B cell (primary cell): Measurements from ENCODE around the gene C19orf53. TPM values are rescaled to one million over a fixed set of nuclear protein-coding genes. Genes with fewer than 3 reads are reported as not detected.

ENCODE experiments used
- ATAC-seq: fragments of 200-7000 bp; cut with Tn5 transposase; one replicate; pipeline ENCODE4 v1.10.0; 2021; ENCODE audit warnings: low read depth, mild to moderate bottlenecking, moderate number of reproducible peaks, moderate library complexity
- CTCF ChIA-PET: fragments of 350-600 bp; sonication (Branson Sonifier 250); formaldehyde crosslinking; loops from one replicate; lab custom pipeline; 2021; ENCODE audit warnings: antibody characterized with exemption, inconsistent platforms; lab: Charles Lee
- POLR2A ChIA-PET: fragments of 350-600 bp; sonication (Branson Sonifier 250); formaldehyde crosslinking; loops from one replicate; lab custom pipeline; 2021; ENCODE audit warnings: antibody characterized with exemption; lab: Charles Lee
- DNase-seq: peaks from one replicate; pipeline ENCODE4 v3.0.0; 2013
- H2AFZ ChIP-seq: 2 replicates; pipeline ENCODE4 v1.6.1; 2012; ENCODE audit warnings: mild to moderate bottlenecking, low read depth, low read length; ENCODE audit not compliant: insufficient read depth, poor library complexity, severe bottlenecking
- H3K27ac ChIP-seq, 2 donors: 1 replicate in 1 of 2; 2 replicates in 1 of 2; pipeline ENCODE4 v1.5.1; 2012 to 2013; ENCODE audit warnings: low read length in 2 of 2, mild to moderate bottlenecking in 2 of 2, moderate library complexity in 1 of 2
- H3K27me3 ChIP-seq, 4 experiments: fragments of 200-600 bp in 1 of 4; sonication (generic) in 1 of 4; replicated peaks in 1 of 4; 1 replicate in 2 of 4; 2 replicates in 2 of 4; pipeline versions ENCODE4 v1.6.1 to v1.7.0; 2013 to 2016; ENCODE audit warnings: low read length in 3 of 4, mild to moderate bottlenecking in 2 of 4, mixed read lengths in 1 of 4, moderate library complexity in 1 of 4; ENCODE audit not compliant: insufficient read depth in 4 of 4, control insufficient read depth in 3 of 4; ENCODE audit errors: control extremely low read depth in 1 of 4
- H3K36me3 ChIP-seq, 2 experiments: replicated peaks in 1 of 2; 1 replicate in 1 of 2; 2 replicates in 1 of 2; pipeline versions ENCODE4 v1.6.1 to v1.7.1; 2013; ENCODE audit warnings: low read length in 1 of 2; ENCODE audit not compliant: insufficient read depth in 2 of 2, control insufficient read depth in 1 of 2; ENCODE audit errors: control extremely low read depth in 1 of 2, extremely low read depth in 1 of 2
- H3K4me1 ChIP-seq, 2 donors: fragments of 200-600 bp in 1 of 2; sonication (generic) in 1 of 2; 1 replicate in 1 of 2; 2 replicates in 1 of 2; pipeline versions ENCODE4 v1.5.1 to v1.6.1; 2013 to 2017; ENCODE audit warnings: low read length in 2 of 2; ENCODE audit not compliant: control insufficient read depth in 2 of 2, insufficient read depth in 2 of 2
- H3K4me2 ChIP-seq: replicated peaks from 2 replicates; pipeline ENCODE3; 2012; ENCODE audit warnings: mild to moderate bottlenecking, low read depth, low read length; ENCODE audit not compliant: poor library complexity, severe bottlenecking
- H3K4me3 ChIP-seq, 5 experiments: fragments of 200-600 bp in 1 of 5; sonication (generic) in 1 of 5; 1 replicate in 3 of 5; 2 replicates in 2 of 5; pipeline versions ENCODE4 v1.5.1 to v1.7.0; 2011 to 2016; ENCODE audit warnings: low read length in 4 of 5, mild to moderate bottlenecking in 4 of 5, low read depth in 2 of 5, control low read depth in 1 of 5, moderate library complexity in 1 of 5; ENCODE audit not compliant: insufficient read depth in 1 of 5; ENCODE audit errors: control extremely low read depth in 1 of 5, extremely low read depth in 1 of 5
- H3K79me2 ChIP-seq: fragments of 200-600 bp; sonication (generic); one replicate; pipeline ENCODE4 v1.6.0; 2016; ENCODE audit warnings: low read length; ENCODE audit not compliant: control insufficient read depth, insufficient read depth
- H3K9ac ChIP-seq: fragments of 200-600 bp; sonication (generic); 2 replicates; pipeline ENCODE4 v1.6.1; 2017; ENCODE audit warnings: mild to moderate bottlenecking, low read length, moderate library complexity
- H3K9me3 ChIP-seq, 3 donors: one replicate each; pipeline versions ENCODE4 v1.6.1 to v1.7.1; 2013; ENCODE audit warnings: low read length in 2 of 3; ENCODE audit not compliant: control insufficient read depth in 2 of 3, insufficient read depth in 1 of 3; ENCODE audit errors: control extremely low read depth in 1 of 3
- H4K20me1 ChIP-seq: 2 replicates; pipeline ENCODE4 v1.6.0; 2012; ENCODE audit warnings: mild to moderate bottlenecking, low read length; ENCODE audit not compliant: insufficient read depth, control insufficient read depth, poor library complexity, severe bottlenecking
- H3K27ac Mint-ChIP-seq: one replicate; pipeline ENCODE4 v1.8.0; 2021; ENCODE audit warnings: mixed read lengths
- H3K27me3 Mint-ChIP-seq: one replicate; pipeline ENCODE4 v1.8.0; 2021; ENCODE audit warnings: mixed read lengths
- H3K4me1 Mint-ChIP-seq: one replicate; pipeline ENCODE4 v1.8.0; 2021; ENCODE audit warnings: mixed read lengths
- H3K4me3 Mint-ChIP-seq: one replicate; pipeline ENCODE4 v1.8.0; 2021; ENCODE audit warnings: mixed read lengths
- H3K9me3 Mint-ChIP-seq: one replicate; pipeline ENCODE4 v1.8.0; 2022; ENCODE audit warnings: mixed read lengths; ENCODE audit not compliant: insufficient read depth
- CTCF ChIP-seq: fragments of 200-600 bp; IDR thresholded peaks from one replicate; pipeline ENCODE4 v1.8.0; 2022; ENCODE audit warnings: antibody characterized with exemption, mild to moderate bottlenecking
- EZH2 ChIP-seq: IDR thresholded peaks from 2 replicates; pipeline ENCODE4 v1.6.1; 2012; ENCODE audit warnings: borderline replicate concordance, low read depth, mild to moderate bottlenecking, moderate library complexity, low read length; ENCODE audit not compliant: insufficient read depth, poor library complexity, severe bottlenecking
- WGBS: methylation state at CpG from one replicate; pipeline ENCODE4 v1.1.5; 2013; ENCODE audit warnings: missing lambda C conversion rate; ENCODE audit not compliant: insufficient coverage; 5-methylcytosine and 5-hydroxymethylcytosine counted together
- intact Hi-C: fragments of 100-400 bp; cut with micrococcal nuclease; formaldehyde crosslinking; loops from one replicate; pipeline ENCODE4 v1.10.0; 2022
- polyA plus RNA-seq: library from polyadenylated mRNA; depleted of rRNA; stranded (reverse); fragments of >200 nt; gene quantifications from 2 replicates; pipeline ENCODE4 v1.2.3, GENCODE V29; 2012
- total RNA-seq, 2 donors: library from RNA; stranded (reverse); fragments of 120-200 nt in 1 of 2; gene quantifications; 1 replicate in 1 of 2; 2 replicates in 1 of 2; pipeline versions ENCODE4 v1.2.3 to v1.2.4, GENCODE V29; 2013 to 2022

Gene C19orf53
- total and polyA plus RNA-seq, 2 donors (not counting 1 experiment from before 2014, with no cell fraction given): 62.5 to 110 TPM

GRCh38 chr19:13762635-13763235 lies 11.5 kb upstream of the C19orf53 start:
- DNase-seq: no peak
- Mint-ChIP-seq H3K4me1 (peaks cover 17% of the 10 kb centered on the region), H3K4me3 (no peak overlapping the region), H3K27ac (no peak overlapping the region), H3K27me3 (no peaks in the 10 kb centered on the region), H3K9me3 (no peaks in the 10 kb centered on the region)
- Histone ChIP-seq H3K27ac (no peak overlapping the region), H3K4me2 (no peak overlapping the region), H3K9me3 (no peaks in the 10 kb centered on the region), H2AFZ (no peak overlapping the region), H3K36me3 (peaks cover 0 to 26% of the 10 kb centered on the region in 2 experiments), H3K27me3 (peaks cover 0 to 6% (median 0%) of the 10 kb centered on the region in 4 experiments), H3K79me2 (peaks cover 9% of the 10 kb centered on the region), H3K9ac (no peak overlapping the region), H3K4me1 (peaks cover 11 to 19% of the 10 kb centered on the region in 2 donors), H3K4me3 (no peak overlapping the region), H4K20me1 (no peaks in the 10 kb centered on the region)
- 93% methylated on average over 36 of the region's 42 CpGs for WGBS
- no peak for TF ChIP-seq CTCF
- no peak for TF ChIP-seq EZH2
- ChIA-PET POLR2A (interaction anchor here (0.6 kb wide), 1 partner anchor 31 kb away, joined by 3 read pairs; no protein-coding TSS in a partner anchor), CTCF (no interaction called here)
- no peak for ATAC-seq
- intact Hi-C loops: no loop called here

GRCh38 chr19:13763265-13763664 lies 11.0 kb upstream of the C19orf53 start:
- ChIA-PET CTCF (interaction anchor here (2.0 kb wide), 1 partner anchor 20 kb away, joined by 4 read pairs; no protein-coding TSS in a partner anchor), POLR2A (interaction anchor here (1.1 kb wide), 2 partner anchors 15 to 99 kb away, joined by 4 to 6 read pairs; a partner anchor contains a TSS)
- Histone ChIP-seq H3K9me3 (peaks cover 0 to 3% (median 0%) of the 10 kb centered on the region in 3 donors), H3K27ac (no peak overlapping the region), H3K4me2 (no peak overlapping the region), H3K36me3 (peaks cover 0 to 20% of the 10 kb centered on the region in 2 experiments), H4K20me1 (no peaks in the 10 kb centered on the region), H3K79me2 (peaks cover 9% of the 10 kb centered on the region), H3K9ac (no peak overlapping the region), H3K27me3 (peaks cover 0 to 6% (median 0%) of the 10 kb centered on the region in 4 experiments), H2AFZ (no peak overlapping the region), H3K4me1 (peaks cover 11 to 19% of the 10 kb centered on the region in 2 donors), H3K4me3 (no peak overlapping the region)
- DNase-seq (no peak), ATAC-seq (no peak)
- Mint-ChIP-seq H3K4me3 (peak overlapping the region; percentile 80), H3K27me3 (no peaks in the 10 kb centered on the region), H3K4me1 (peaks cover 18% of the 10 kb centered on the region), H3K9me3 (no peaks in the 10 kb centered on the region), H3K27ac (peak overlapping the region; percentile 75)
- intact Hi-C loops: no loop called here
- TF ChIP-seq EZH2 (no peak), CTCF (no peak)
- 100% methylated on average over 2 of the region's 3 CpGs for WGBS
